Measurements from ENCODE around the gene ANKDD1A.

- TF ChIP-seq EP300 (IDR thresholded peaks at IDR 0.05) (no peak), POLR2A (IDR thresholded peaks at IDR 0.05) (no peak), CTCF (IDR thresholded peaks at IDR 0.05) (no peak), POLR2AphosphoS5 (IDR thresholded peaks at IDR 0.05) (no peak)
Measured at GRCh38 chr15:64948916-64949315, 37.2 kb downstream of the ANKDD1A start.
